GM19438 (cell line): ENCODE results near the gene SORCS2.

ENCODE experiments used
- ATAC-seq: cut with Tn5 transposase; IDR thresholded peaks from one replicate; pipeline ENCODE4 v1.9.1; 2021; ENCODE audit warnings: low read depth; ENCODE audit not compliant: unreplicated experiment

SORCS2 gene

DNA sequence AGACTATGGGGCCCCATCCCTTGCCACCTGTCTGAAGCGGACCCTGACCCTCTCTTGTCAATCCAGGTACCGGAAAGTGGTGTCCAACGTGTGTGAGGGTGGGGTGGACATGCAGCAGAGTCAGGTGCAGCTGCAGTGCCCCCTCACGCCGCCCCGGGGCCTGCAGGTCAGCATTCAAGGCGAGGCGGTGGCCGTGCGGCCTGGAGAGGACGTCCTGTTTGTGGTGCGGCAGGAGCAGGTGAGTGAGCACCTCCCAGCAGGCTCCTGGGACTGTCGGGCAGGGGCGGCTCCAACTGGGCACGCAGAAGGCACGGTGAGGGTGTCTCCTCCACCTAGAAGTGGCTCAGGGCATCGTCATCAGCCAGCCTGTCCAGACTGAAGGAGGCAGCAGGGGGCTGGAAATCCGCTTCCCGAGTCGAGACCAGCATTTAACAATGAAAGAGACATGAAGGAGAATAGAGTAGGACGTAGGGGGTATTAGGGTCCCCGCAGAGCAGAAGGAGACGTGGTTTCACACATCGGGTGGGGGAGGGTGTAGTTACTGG lies 525.7 kb downstream of the SORCS2 start:
- no peak for ATAC-seq

DNA sequence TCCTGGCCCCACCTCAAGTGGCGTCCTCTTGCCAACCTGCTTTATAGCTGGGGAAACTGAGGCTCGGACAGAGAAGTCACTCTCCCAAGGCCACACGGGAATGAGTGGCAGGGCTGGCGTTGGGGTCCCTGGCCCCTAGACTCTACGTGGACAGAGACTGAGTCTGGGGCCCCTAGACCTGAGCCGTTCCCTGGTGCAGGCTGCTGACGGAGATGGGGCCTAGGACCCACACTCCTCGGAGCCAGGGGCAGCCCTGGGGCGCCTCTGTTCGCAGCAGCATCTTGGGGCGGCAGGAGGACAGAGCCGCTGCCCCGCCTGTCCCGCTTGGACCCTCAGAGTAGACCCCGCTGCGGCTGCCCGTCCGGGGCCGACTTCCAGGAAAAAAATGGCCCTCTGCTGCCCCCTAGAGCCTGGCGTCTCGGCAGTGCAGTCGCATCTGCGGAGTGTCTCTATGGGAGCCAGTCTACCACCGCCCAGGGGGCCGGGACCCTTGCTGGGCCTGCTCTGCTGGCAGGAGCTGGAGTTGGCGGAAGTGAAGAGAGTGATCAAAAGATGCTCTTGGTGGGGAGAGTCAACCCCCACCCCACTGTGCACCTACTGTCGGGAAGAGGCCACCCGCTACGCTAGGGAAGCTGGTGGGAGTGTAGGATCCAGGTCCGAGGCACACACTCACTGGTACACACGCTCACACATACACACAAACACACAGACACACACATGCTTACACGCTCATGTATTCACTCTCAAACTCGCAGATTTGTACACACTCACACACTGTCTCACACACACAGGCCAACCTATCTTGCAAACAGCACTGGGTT lies 527.2 kb downstream of the SORCS2 start:
- no peak for ATAC-seq

GRCh38 chr4:7721984-7722551 lies 529.7 kb downstream of the SORCS2 start:
- no peak for ATAC-seq

DNA sequence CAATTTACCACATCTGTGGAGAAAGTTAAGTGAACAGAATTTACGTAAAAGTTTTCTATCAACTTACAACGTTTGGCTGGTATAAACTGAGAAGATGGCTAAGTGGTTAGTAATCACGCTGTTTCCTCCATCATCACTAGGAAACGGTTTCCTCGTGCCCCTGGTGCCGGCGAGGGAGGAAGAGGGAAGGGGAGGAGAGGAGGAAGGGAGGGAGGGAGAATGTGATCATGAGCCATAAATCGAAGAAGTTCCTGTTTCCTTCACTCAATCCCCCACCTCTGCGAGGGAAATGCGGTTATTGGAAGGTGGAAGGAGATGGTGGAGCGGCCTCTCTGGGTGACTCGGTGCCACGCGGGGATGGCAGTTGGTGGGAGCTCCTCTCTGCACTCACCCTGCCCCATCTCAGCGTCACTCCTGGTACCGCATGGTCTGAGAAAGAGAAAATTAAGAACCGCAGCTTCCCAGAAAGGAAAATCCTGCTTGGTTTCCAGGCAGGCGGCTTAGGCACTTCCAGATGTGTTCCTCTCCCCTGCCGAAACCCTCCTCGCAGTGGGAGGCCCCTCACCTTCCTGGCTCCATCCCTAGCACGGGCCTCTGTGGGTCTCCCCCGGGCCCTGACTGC lies 530.5 kb downstream of the SORCS2 start:
- no peak for ATAC-seq

GRCh38 chr4:7723625-7724024 lies 531.3 kb downstream of the SORCS2 start:
- ATAC-seq = no peak

- ATAC-seq = no peak
Observed at GRCh38 chr4:7725951-7726350, 533.6 kb downstream of the SORCS2 start.

GRCh38 chr4:7726665-7727413 lies 534.5 kb downstream of the SORCS2 start:
- no peak for ATAC-seq

- no peak for ATAC-seq
Observed at GRCh38 chr4:7727749-7728148, 535.4 kb downstream of the SORCS2 start.

DNA sequence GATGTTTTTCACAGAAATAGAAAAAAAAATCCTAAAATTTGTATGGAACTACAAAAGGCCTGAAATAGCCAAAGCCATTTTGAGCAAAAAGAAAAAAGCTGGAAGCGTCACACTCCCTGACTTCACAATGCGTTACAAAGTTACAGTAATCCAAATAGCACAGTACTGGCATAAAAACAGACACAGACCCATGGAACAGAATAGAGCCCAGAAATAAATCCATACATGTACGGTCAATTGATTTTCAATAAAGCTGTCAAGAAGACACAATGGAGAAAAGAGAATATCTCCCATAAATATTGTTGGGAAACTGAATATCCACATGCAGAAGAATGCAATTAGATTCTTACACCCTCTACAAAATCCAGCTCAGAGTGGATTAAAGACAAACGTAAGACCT lies 539.1 kb downstream of the SORCS2 start:
- ATAC-seq = no peak

DNA sequence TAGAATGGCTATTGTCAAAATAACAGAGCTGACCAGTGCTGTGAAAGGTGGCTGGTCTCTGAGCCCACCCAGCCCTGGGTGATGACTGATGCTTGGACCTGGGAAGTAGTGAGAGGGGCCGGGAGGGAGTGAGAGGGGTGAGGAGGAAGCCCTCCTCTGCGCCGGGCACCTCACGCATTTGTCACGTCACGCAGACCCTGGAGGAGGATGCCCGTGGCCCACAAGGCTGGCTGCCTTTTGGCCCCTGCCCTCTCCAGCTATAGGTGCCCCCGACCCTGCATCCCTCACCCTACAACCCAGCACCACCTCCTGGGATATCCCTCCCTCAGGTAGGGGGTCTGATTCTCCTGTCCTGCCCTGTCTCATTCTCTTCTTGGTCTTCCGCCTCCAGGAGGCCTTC lies 539.9 kb downstream of the SORCS2 start:
- no peak for ATAC-seq

GRCh38 chr4:7733201-7733600 lies 540.9 kb downstream of the SORCS2 start:
- ATAC-seq = no peak

DNA sequence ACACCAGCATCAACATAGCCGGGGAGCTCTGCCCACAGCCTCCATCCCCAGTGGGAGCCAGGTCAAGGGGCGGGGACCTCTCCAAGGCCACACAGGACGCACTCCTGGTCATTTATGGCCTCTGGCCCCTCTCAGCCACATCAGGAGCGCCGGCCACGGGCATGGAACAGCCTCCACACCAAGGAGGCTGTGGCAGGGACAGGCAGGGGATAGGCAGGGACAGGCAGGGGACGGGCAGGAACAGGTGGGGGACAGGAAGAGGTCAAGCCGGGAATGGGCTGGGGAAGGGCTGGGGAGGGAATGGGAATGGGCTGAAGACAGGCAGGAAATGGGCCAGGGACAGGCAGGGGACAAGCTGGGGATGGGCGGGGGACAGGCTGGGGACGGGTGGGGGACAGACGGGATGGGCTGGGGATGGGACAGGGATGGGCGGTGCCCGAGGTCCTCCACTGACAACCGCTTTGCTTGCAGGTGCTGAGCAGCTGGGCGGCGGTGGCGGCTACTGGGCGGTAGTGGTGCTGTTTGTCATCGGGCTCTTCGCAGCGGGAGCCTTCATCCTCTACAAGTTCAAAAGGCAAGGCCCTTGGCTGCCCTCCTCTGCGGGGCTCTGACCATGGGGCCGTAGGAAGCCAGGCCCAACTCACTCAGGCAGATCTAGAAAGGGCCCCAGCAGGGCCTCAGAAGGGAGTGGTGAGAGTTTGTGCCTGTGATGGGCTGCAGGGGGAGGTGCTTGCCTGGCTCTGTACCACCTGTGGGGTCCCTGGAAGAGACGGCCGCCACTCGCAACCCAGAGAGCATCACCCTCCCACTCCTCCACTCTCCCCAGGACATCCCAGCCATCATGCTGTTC lies 541.7 kb downstream of the SORCS2 start:
- ATAC-seq = no peak

DNA sequence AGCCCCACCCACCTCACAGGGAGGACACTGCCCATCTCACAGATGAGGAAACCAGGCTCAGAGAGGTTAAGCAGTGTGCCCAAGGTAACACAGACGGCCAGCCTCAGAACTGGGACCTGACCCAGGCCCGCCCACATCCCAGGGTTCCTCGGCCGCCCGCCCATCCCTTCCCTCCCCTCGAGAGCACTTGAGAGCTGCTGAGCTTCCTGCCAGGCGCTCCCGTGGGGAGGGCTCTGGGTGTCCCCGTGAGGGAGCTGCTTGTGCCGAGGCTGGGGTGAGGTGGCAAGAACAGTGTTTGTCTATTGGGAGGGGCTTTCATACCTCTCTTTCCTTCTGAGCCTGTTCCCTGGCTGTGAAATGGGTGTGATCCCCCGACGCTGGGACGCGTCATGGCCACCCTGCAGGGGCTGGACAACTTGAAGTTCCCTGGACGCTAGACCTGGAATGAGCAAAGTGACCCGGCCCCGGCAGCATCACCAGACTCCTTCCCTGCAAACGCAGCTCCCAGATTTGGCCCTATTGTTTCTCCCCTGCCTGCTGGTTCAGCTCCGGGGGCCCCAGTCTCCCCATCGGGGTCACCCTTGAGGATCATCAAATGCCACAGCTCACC lies 542.4 kb downstream of the SORCS2 start:
- ATAC-seq = no peak

- no peak for ATAC-seq
Observed at GRCh38 chr4:7735395-7735794, 543.1 kb downstream of the SORCS2 start.

DNA sequence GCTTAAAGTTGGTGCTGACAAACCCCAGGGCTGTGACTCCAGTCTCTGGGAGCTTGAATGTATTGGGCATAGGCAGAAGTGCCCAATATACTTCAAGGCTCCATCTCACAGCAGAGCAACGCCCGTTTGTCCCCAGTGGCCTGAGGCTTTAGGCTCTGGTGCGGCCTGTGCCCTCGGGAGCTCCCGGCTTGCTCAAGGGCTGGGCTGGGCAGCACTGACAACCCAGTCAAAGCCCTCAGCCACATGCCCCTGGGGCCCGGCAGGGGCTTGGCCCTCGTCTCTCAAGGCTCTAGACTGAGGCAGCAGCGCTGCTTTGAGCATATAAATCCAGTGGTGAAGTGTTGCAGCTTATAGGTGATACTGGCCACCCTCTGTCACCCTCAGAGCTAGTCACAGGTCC lies 543.6 kb downstream of the SORCS2 start:
- ATAC-seq = no peak

GRCh38 chr4:7736436-7737267 lies 544.3 kb downstream of the SORCS2 start:
- no peak for ATAC-seq

DNA sequence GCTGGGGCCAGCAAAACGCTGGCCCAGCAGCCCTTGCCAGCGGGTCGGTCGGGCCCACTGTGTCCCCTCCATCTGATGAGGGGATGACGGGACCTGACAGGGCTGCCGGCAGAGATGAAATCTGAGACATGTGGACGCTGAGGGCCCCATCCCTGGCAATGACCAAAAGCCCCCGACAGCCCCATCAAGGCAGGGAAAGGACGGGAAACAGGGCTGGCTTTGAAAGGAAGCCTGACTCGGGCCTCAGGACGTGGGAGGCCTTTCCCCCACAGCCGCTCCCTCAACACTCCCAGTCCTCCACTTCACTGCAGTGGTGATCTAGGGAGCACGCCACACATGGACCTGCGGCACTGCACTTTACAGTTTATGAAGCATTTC lies 544.9 kb downstream of the SORCS2 start:
- ATAC-seq = no peak

- ATAC-seq = no peak
Observed at GRCh38 chr4:7737752-7738457, 545.6 kb downstream of the SORCS2 start.
